ENCODE measurements around the gene CCL13.

CCL13 gene

DNA sequence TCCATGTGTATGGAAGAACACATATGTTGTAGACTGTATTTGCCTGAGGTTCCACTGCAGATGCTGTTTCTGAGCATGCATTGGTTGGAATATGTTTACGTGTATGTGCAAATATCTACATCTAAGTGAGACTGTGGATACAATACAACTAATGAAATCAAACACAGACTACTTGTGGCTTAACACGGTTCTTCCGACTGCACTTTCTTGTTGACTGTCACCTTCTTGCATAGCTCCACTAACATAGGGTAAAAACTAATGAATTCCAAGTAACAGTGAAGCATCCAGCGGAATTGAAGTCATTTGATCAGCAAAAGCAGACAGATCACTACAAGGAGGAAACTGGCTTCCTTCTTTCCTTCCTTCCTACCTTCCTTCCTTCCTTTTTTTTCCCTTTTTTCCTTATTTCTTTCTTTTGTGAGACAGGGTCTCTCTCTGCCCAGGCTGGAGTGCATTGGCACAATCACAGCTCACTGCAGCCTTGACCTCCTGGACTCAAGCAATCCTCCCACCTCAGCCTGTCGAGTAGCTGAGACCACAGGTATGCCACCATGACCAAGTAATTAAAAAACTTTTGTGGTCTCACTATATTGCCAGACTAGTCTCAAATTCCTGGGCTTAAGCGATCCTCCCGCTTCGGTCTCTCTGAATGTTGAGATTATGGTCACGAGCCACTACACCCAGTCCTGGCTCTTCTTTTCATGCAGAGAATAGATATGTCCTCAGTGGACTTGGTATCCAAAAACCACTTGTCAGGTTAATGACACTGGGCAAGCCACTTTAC lies 28.7 kb downstream of the CCL13 start:
- DNase-seq (ENCODE audit: low read depth) = no peak

DNA sequence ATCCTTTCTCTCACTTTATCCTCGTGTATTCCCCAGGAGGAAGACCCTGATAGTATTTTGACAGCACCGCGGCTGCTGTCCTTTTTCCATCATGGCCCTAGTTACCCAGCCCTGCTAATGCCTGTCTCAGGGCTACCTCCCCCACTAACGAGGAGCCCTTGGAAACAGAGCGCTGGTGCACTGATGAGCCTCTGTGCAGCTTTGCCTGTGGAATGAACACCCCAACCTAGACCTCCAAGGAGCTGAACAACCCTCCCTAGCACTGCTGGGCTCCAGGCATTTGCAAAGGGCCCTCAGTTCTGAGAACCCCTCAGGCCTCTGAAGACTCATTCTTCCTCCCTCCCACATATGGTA lies 30.0 kb downstream of the CCL13 start:
- no peak for DNase-seq (ENCODE audit: low read depth)

GRCh38 chr17:34386697-34387550 lies 30.6 kb downstream of the CCL13 start:
- peak; percentile 40 for DNase-seq (ENCODE audit: low read depth)

- no peak for DNase-seq (ENCODE audit: low read depth)
These were observed 31.3 kb downstream of the CCL13 start for GRCh38 chr17:34387566-34387965.

DNA sequence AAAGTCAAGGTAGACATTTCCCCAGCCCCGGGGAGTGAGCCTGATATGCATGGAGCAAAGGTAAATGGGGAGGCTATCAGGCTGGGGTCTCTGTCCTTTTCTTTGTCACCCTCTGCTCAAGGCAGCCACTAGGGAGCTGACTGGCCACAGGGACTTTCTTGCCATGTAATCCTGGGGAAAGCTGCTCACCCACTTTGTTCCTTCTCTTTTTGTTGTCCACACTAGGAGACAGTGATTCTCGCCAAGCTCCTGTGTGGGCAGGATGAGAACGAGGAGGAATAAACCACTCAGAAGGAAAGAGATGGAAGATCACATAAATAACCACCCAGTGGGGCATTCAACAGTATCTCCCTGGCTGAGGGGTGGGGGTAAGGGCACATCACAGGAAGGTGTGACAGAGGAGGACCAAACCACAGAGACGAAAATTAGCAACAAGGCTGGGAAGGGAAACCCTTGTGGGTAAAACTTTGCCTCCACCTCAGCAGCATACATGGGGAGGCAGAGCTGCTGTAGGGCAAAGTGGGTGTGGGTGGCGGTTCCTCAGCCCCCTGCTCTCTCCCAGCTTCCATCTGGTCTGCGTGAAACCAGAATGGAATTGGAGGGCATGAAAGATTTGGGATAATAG lies 33.0 kb downstream of the CCL13 start:
- no peak for DNase-seq (ENCODE audit: low read depth)

DNA sequence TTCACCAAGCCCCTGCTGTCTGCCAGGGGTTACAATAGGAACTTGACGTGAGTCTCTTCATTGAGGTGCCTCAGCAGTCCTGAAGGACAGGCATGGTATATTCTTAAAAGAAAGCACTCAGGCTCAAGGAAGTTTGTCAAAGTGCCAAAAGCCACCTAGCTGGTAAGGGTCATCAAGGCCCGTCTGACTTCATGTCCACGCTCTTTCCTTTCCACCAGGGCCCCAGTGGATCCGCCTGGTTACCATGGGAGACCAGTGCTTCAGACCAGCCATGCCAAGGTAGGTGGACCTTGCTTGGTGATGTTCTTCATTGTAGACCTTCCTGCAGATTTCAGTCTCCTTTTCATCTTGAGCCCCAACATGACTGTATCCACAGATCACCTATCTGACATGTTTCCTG lies 34.4 kb downstream of the CCL13 start:
- no peak for DNase-seq (ENCODE audit: low read depth)

DNA sequence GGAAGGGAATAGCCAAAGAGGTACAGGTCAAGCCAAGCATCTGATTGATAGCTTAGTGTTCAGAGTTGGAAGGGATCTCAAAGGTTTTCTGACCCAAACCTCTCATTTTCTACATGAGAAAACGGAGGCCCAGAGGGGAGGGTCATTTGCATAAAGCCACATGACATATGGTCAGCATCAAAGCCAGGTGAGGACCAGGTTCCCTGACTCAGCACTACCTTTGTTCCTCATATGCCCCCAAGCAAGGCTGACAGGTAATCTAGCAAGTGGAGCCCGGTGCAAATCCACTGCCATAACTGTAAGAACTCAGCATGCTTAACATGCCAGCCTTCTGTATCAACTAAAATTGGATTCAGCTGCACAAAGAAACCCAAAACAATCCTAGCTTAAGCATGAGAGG lies 35.0 kb downstream of the CCL13 start:
- DNase-seq (ENCODE audit: low read depth) = no peak

DNA sequence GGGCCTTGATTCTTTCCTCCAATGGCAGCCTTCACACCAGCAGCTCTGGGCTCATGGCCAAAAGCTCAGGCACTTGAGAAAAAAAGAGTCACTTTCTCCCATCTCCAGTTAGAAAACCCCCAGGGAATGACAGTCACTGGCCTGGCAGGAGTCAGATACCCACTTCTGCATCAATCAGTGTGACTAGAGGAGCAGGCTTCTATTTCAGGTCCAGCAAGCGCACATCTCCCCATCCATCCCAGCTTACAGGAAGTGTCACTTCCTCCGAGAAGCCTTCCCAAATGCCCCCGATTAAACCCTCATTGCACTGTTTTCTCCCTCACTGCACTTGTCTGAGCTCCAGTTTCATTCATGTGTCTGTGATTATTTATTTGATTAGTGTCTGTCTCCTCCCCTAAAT lies 37.1 kb downstream of the CCL13 start:
- no peak for DNase-seq (ENCODE audit: low read depth)

DNA sequence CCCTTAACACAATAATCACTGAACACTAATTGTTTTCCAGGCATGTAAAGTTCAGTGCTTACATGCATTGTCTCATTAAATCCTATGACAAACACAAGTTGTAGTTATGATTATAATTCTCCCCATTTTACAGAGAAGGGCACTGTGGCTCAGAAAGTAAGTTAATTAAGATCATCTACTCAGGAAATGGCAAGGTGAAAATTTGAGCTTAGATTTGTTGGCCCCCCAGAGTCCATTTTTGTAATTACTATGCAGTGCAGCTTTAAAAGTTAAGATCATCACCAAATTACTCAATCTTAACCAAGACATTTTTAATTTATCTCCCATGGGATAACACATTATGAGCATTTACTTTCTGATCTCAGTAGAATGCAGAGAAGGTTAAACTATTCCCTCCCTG lies 41.0 kb downstream of the CCL13 start:
- DNase-seq (ENCODE audit: low read depth) = no peak

GRCh38 chr17:34398990-34399389 lies 42.7 kb downstream of the CCL13 start:
- no peak for DNase-seq (ENCODE audit: low read depth)

GRCh38 chr17:34399725-34400124 lies 43.4 kb downstream of the CCL13 start:
- DNase-seq (ENCODE audit: low read depth) = no peak

DNA sequence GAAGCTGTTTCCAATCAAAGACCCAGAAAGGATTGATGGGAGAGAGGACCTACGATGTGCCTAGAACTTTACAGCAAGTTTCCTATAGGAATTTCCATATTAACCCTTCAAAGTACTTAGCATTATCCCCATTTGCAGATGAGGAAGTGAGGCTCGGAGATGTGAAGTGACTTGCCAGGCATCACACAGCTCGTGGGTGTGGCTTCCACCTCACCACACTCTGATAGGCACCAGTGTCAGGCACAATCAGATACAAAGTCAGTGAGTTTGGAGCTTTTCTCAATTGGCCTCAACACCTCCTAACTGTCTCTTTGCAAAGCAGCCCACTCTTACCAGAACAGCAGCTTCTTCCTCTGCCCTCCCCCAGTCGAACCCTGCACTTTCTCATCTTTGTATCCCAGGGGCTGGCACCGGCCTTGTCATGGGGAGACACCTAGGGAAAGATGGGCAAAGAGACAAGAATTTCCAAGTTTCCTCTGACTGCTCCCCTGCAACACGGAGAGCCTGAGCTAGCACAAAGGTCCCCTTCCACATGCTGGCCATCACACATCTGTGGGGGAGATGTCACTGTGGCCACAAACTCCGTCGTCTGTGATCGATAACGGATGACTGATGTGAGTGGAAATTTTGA lies 44.1 kb downstream of the CCL13 start:
- DNase-seq (ENCODE audit: low read depth) = no peak

- DNase-seq (ENCODE audit: low read depth) = no peak
These were observed 44.9 kb downstream of the CCL13 start for GRCh38 chr17:34401165-34401564.

- DNase-seq (ENCODE audit: low read depth) = no peak
These were observed 46.7 kb downstream of the CCL13 start for GRCh38 chr17:34403006-34403405.

DNA sequence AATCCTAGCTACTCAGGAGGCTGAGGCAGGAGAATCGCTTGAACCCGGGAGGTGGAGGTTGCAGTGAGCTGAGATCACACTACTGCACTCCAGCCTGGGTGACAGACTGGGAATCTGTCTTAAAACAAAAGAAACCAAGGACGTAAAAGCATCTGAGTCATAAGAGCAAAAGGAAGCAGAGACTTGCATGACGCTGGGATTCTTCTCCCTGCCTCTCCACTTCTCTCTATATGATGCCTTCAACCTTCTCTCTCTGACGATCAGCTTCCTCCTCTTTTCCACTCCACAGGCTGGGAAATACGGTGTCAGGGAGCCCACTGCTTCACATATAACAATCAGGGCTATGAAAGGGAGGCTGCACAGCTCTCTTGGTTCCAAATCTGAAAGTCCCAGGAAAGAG lies 49.9 kb downstream of the CCL13 start:
- no peak for DNase-seq (ENCODE audit: low read depth)
